Upper lobe of left lung (tissue), 4 donors: ENCODE measurements around the gene SPEN.

ENCODE experiments used
- EP300 ChIP-seq, 4 donors: sonication (generic); formaldehyde crosslinking; IDR thresholded peaks; one replicate each; pipeline ENCODE4 v1.5.1; 2017; ENCODE audit warnings: antibody characterized with exemption in 4 of 4, control low read depth in 2 of 4
- POLR2A ChIP-seq, 4 donors: fragments of 450-650 bp; IDR thresholded peaks; one replicate each; pipeline ENCODE4 v1.5.1; 2016 to 2017; ENCODE audit warnings: antibody characterized with exemption in 4 of 4, mild to moderate bottlenecking in 2 of 4
- POLR2AphosphoS5 ChIP-seq, 2 donors: sonication (generic); formaldehyde crosslinking; IDR thresholded peaks; one replicate each; pipeline ENCODE4 v1.5.1; 2017; ENCODE audit warnings: antibody characterized with exemption in 2 of 2
- TF ChIP-seq, protein P1 (sequence below), 6 experiments: fragments of 450-650 bp in 4 of 6; fragments of 200-600 bp in 2 of 6; sonication (generic) in 2 of 6; IDR thresholded peaks; one replicate each; pipeline ENCODE4 v1.5.1; 2016 to 2019; ENCODE audit warnings: antibody characterized with exemption in 6 of 6

DNA sequence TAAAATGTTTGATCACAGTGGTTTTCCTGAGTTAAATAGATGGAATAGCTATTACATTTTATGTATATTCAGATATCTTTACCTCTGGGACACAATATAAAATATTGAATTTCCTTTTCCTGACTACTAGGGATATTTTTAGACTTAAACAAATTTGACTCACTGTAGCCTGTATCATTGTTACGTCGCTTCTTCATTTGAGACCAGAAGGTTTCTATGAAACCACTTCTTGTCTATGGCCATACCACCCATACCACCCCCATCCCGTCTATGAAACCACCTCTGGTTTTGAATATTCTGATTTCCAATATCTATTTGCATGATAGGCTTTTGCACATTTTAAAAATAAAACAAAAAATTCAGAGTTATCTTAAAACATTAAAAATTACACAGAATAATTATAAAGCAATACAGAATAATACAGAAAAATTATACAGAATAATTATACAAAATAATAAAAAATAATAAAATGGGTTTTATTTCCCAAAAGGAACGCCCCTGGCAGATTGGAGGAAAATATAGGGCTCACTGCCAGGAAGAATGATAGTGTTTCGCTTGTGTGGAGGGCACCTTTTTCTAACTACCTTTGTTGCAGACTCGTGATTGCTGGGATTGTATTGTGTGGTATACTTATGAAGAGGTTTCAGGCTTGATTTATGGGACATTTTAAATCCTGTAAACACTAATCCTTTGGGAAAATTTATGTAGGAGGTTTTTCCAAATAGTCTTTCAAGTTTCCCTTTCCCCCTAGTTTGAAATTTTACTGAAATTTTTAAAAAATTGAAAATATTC lies 4.7 kb downstream of the SPEN start:
- TF ChIP-seq, protein P1, sequence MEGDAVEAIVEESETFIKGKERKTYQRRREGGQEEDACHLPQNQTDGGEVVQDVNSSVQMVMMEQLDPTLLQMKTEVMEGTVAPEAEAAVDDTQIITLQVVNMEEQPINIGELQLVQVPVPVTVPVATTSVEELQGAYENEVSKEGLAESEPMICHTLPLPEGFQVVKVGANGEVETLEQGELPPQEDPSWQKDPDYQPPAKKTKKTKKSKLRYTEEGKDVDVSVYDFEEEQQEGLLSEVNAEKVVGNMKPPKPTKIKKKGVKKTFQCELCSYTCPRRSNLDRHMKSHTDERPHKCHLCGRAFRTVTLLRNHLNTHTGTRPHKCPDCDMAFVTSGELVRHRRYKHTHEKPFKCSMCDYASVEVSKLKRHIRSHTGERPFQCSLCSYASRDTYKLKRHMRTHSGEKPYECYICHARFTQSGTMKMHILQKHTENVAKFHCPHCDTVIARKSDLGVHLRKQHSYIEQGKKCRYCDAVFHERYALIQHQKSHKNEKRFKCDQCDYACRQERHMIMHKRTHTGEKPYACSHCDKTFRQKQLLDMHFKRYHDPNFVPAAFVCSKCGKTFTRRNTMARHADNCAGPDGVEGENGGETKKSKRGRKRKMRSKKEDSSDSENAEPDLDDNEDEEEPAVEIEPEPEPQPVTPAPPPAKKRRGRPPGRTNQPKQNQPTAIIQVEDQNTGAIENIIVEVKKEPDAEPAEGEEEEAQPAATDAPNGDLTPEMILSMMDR (IDR thresholded peaks at IDR 0.05), result no peak
- no peak for TF ChIP-seq POLR2A (IDR thresholded peaks at IDR 0.05)
- TF ChIP-seq POLR2AphosphoS5 (IDR thresholded peaks at IDR 0.05), result no peak
- TF ChIP-seq EP300 (IDR thresholded peaks at IDR 0.05), result no peak
